HL-60 (cell line): ENCODE data around the gene CD36.

ENCODE experiments used
- GABPA ChIP-seq: IDR thresholded peaks from 2 replicates; pipeline ENCODE4 v1.6.1; 2012; ENCODE audit warnings: low read depth
- POLR2AphosphoS5 ChIP-seq: IDR thresholded peaks from 2 replicates; pipeline ENCODE4 v1.6.1; 2012; ENCODE audit warnings: low read depth
- SPI1 ChIP-seq: IDR thresholded peaks from 2 replicates; pipeline ENCODE4 v1.6.1; 2012; ENCODE audit warnings: low read depth, mild to moderate bottlenecking, borderline replicate concordance
- TF ChIP-seq, protein P1 (sequence below): IDR thresholded peaks from one replicate; pipeline ENCODE4 v1.5.1; 2011; ENCODE audit warnings: low read length, control low read depth, inconsistent platforms; ENCODE audit not compliant: insufficient read depth
- TF ChIP-seq, protein P2 (sequence below): IDR thresholded peaks from 2 replicates; pipeline ENCODE4 v1.6.1; 2012; ENCODE audit warnings: low read depth; ENCODE audit not compliant: insufficient replicate concordance

DNA sequence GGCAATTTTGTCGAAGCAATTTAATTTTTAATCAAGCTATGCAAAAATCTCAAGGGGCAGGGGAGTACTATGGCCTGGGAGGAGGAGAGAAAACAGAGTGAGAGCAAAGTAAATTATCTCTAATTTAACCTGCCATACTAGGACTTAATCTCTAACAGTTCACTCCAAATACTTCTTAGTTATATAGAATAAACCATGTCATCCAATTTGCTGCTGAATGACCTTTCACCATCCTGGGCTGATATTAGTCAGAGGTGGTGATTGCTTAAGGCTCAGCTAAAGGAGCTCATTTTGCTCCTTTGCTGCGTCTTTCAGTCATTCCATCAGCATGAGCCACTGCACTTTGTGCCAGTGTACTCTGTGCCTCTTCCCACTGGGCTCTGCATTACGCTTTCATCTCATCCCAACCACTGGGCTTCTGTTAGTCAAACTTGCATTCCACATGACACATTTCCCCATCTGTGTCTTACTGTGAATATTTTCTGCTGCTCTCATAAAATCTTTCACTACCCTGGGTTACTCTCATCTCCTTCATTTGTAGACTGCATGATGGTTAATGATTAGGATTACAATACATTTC is 84.3 kb downstream of the CD36 start:
- TF ChIP-seq, protein P1, sequence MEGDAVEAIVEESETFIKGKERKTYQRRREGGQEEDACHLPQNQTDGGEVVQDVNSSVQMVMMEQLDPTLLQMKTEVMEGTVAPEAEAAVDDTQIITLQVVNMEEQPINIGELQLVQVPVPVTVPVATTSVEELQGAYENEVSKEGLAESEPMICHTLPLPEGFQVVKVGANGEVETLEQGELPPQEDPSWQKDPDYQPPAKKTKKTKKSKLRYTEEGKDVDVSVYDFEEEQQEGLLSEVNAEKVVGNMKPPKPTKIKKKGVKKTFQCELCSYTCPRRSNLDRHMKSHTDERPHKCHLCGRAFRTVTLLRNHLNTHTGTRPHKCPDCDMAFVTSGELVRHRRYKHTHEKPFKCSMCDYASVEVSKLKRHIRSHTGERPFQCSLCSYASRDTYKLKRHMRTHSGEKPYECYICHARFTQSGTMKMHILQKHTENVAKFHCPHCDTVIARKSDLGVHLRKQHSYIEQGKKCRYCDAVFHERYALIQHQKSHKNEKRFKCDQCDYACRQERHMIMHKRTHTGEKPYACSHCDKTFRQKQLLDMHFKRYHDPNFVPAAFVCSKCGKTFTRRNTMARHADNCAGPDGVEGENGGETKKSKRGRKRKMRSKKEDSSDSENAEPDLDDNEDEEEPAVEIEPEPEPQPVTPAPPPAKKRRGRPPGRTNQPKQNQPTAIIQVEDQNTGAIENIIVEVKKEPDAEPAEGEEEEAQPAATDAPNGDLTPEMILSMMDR: no peak
- no peak for TF ChIP-seq POLR2AphosphoS5
- TF ChIP-seq SPI1: no peak
- TF ChIP-seq, protein P2, sequence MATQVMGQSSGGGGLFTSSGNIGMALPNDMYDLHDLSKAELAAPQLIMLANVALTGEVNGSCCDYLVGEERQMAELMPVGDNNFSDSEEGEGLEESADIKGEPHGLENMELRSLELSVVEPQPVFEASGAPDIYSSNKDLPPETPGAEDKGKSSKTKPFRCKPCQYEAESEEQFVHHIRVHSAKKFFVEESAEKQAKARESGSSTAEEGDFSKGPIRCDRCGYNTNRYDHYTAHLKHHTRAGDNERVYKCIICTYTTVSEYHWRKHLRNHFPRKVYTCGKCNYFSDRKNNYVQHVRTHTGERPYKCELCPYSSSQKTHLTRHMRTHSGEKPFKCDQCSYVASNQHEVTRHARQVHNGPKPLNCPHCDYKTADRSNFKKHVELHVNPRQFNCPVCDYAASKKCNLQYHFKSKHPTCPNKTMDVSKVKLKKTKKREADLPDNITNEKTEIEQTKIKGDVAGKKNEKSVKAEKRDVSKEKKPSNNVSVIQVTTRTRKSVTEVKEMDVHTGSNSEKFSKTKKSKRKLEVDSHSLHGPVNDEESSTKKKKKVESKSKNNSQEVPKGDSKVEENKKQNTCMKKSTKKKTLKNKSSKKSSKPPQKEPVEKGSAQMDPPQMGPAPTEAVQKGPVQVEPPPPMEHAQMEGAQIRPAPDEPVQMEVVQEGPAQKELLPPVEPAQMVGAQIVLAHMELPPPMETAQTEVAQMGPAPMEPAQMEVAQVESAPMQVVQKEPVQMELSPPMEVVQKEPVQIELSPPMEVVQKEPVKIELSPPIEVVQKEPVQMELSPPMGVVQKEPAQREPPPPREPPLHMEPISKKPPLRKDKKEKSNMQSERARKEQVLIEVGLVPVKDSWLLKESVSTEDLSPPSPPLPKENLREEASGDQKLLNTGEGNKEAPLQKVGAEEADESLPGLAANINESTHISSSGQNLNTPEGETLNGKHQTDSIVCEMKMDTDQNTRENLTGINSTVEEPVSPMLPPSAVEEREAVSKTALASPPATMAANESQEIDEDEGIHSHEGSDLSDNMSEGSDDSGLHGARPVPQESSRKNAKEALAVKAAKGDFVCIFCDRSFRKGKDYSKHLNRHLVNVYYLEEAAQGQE: no peak
- TF ChIP-seq GABPA: no peak
